IMR-90 (cell line): ENCODE measurements around the gene EGF. TPM values are rescaled to one million over a fixed set of nuclear protein-coding genes. Genes with fewer than 3 reads are reported as not detected.

Experiments
- ATAC-seq: fragments of 200-7000 bp; cut with Tn5 transposase; 2 replicates; pipeline ENCODE4 v1.9.1; 2020; ENCODE audit warnings: low read depth, mild to moderate bottlenecking, moderate library complexity
- BruUV-seq: library from RNA; stranded (reverse); fragments of 400-500 nt; replicated peaks from 2 replicates; lab custom pipeline; 2021; lab: Mats Ljungman, UMichigan
- CTCF ChIA-PET: fragments of 300-600 bp; formaldehyde crosslinking; extraction: SDS; loops from one replicate; lab custom pipeline; 2021; ENCODE audit warnings: antibody characterized with exemption; lab: Yijun Ruan, JAX
- POLR2A ChIA-PET: fragments of 300-600 bp; sonication (Branson Sonifier 250); formaldehyde crosslinking; loops from one replicate; lab custom pipeline; 2022; ENCODE audit warnings: antibody characterized with exemption; ENCODE audit not compliant: unreplicated experiment; lab: Charles Lee
- DNase-seq: peaks from one replicate; pipeline ENCODE4 v3.0.0; 2013
- H2AFZ ChIP-seq: replicated peaks from 2 replicates; pipeline ENCODE3; 2013; ENCODE audit warnings: low read length, mild to moderate bottlenecking; ENCODE audit not compliant: poor library complexity
- H2AK5ac ChIP-seq: 2 replicates; pipeline ENCODE4 v1.6.1; 2013; ENCODE audit warnings: low read depth, low read length, inconsistent platforms
- H2AK9ac ChIP-seq: replicated peaks from 2 replicates; pipeline ENCODE3; 2013; ENCODE audit warnings: mild to moderate bottlenecking, low read depth, low read length, moderate library complexity; ENCODE audit not compliant: poor library complexity
- H2BK120ac ChIP-seq: 2 replicates; pipeline ENCODE4 v1.6.1; 2013; ENCODE audit warnings: low read depth, low read length, inconsistent platforms
- H2BK15ac ChIP-seq: 3 replicates; pipeline ENCODE4 v1.6.1; 2013; ENCODE audit warnings: low read depth, low read length, inconsistent platforms
- H2BK20ac ChIP-seq: 2 replicates; pipeline ENCODE4 v1.6.1; 2013; ENCODE audit warnings: low read depth, mild to moderate bottlenecking, inconsistent platforms, low read length, moderate library complexity
- H2BK5ac ChIP-seq: 2 replicates; pipeline ENCODE4 v1.6.1; 2013; ENCODE audit warnings: mild to moderate bottlenecking, low read depth, low read length, inconsistent platforms; ENCODE audit not compliant: poor library complexity, severe bottlenecking
- H3K14ac ChIP-seq: replicated peaks from 2 replicates; pipeline ENCODE4 v1.6.1; 2013; ENCODE audit warnings: low read depth, low read length, inconsistent platforms
- H3K18ac ChIP-seq: 2 replicates; pipeline ENCODE4 v1.6.1; 2013; ENCODE audit warnings: low read depth, low read length, control low read depth
- H3K23ac ChIP-seq: 2 replicates; pipeline ENCODE4 v1.6.1; 2013; ENCODE audit warnings: low read depth, low read length, inconsistent platforms
- H3K27ac ChIP-seq: 2 replicates; pipeline ENCODE4 v1.5.1; 2013; ENCODE audit warnings: mild to moderate bottlenecking, control low read depth, low read length; ENCODE audit not compliant: insufficient read depth
- H3K27me3 ChIP-seq: 2 replicates; pipeline ENCODE4 v1.6.1; 2013; ENCODE audit warnings: low read length; ENCODE audit not compliant: control insufficient read depth, insufficient read depth
- H3K36me3 ChIP-seq: 2 replicates; pipeline ENCODE4 v1.6.1; 2013; ENCODE audit warnings: low read length, mixed read lengths; ENCODE audit not compliant: control insufficient read depth, insufficient read depth
- H3K4ac ChIP-seq: 2 replicates; pipeline ENCODE4 v1.6.1; 2013; ENCODE audit warnings: low read depth, low read length, inconsistent platforms
- H3K4me1 ChIP-seq: 2 replicates; pipeline ENCODE4 v1.6.1; 2013; ENCODE audit warnings: low read length, mixed read lengths; ENCODE audit not compliant: control insufficient read depth, insufficient read depth
- H3K4me2 ChIP-seq: 2 replicates; pipeline ENCODE4 v1.6.1; 2013; ENCODE audit warnings: low read depth, mild to moderate bottlenecking, control low read depth, low read length, moderate library complexity
- H3K4me3 ChIP-seq: 2 replicates; pipeline ENCODE4 v1.5.1; 2013; ENCODE audit warnings: low read depth, mild to moderate bottlenecking, control low read depth, low read length, moderate library complexity; ENCODE audit not compliant: insufficient read depth
- H3K56ac ChIP-seq: 2 replicates; pipeline ENCODE4 v1.6.1; 2013; ENCODE audit warnings: low read length, inconsistent platforms; ENCODE audit not compliant: insufficient read depth; ENCODE audit errors: extremely low read depth
- H3K79me1 ChIP-seq, 2 experiments: 2 replicates each; pipeline ENCODE4 v1.6.1; 2013; ENCODE audit warnings: low read length in 2 of 2, inconsistent platforms in 1 of 2, low read depth in 1 of 2
- H3K9ac ChIP-seq: 2 replicates; pipeline ENCODE4 v1.6.1; 2013; ENCODE audit warnings: low read depth, low read length, control low read depth
- H3K9me1 ChIP-seq: 2 replicates; pipeline ENCODE4 v1.6.1; 2013; ENCODE audit warnings: low read length, inconsistent platforms; ENCODE audit not compliant: insufficient read depth
- H3K9me3 ChIP-seq: 2 replicates; pipeline ENCODE4 v1.6.1; 2013; ENCODE audit warnings: low read length; ENCODE audit not compliant: control insufficient read depth, insufficient read depth
- H4K20me1 ChIP-seq: 2 replicates; pipeline ENCODE4 v1.6.1; 2013; ENCODE audit warnings: low read length, inconsistent platforms; ENCODE audit not compliant: insufficient read depth
- H4K5ac ChIP-seq: 2 replicates; pipeline ENCODE4 v1.6.1; 2013; ENCODE audit warnings: mild to moderate bottlenecking, low read depth, low read length, control low read depth
- H4K8ac ChIP-seq, 2 experiments: 2 replicates each; pipeline ENCODE4 v1.6.1; 2013; ENCODE audit warnings: low read depth in 2 of 2, low read length in 2 of 2, control low read depth in 1 of 2, inconsistent platforms in 1 of 2
- H4K91ac ChIP-seq: 2 replicates; pipeline ENCODE4 v1.6.1; 2013; ENCODE audit warnings: low read depth, low read length, inconsistent platforms; ENCODE audit not compliant: insufficient read depth
- MAFK ChIP-seq: IDR thresholded peaks from 2 replicates; pipeline ENCODE4 v1.6.1; 2012; ENCODE audit warnings: low read depth, low read length, improper control_type of control experiment
- MXI1 ChIP-seq: IDR thresholded peaks from 2 replicates; pipeline ENCODE4 v1.6.1; 2012; ENCODE audit warnings: low read depth, mild to moderate bottlenecking, low read length, moderate library complexity, borderline replicate concordance
- POLR2A ChIP-seq: IDR thresholded peaks from 2 replicates; pipeline ENCODE4 v1.6.1; 2012; ENCODE audit warnings: mild to moderate bottlenecking, low read depth, low read length
- RAD21 ChIP-seq: IDR thresholded peaks from 2 replicates; pipeline ENCODE4 v1.6.1; 2012; ENCODE audit warnings: low read length, improper control_type of control experiment
- SMC3 ChIP-seq: fragments of 150-350 bp; IDR thresholded peaks from 2 replicates; pipeline ENCODE4 v1.6.1; 2016; ENCODE audit warnings: low read depth, mild to moderate bottlenecking, antibody characterized with exemption, low read length, moderate library complexity
- WGBS, 2 experiments: methylation state at CpG; one replicate each; pipeline versions ENCODE4 v1.1.5 to v1.1.7; 2013; ENCODE audit warnings: missing lambda C conversion rate in 2 of 2; ENCODE audit not compliant: insufficient read length in 1 of 2; ENCODE audit errors: extremely low coverage in 2 of 2; 5-methylcytosine and 5-hydroxymethylcytosine counted together
- dilution Hi-C: fragments of 300-500 bp; cut with HindIII; formaldehyde crosslinking; loops from one replicate; pipeline ENCODE4 v1.14.3; 2018; ENCODE audit warnings: low sequenced_read_pairs; ENCODE audit not compliant: unreplicated experiment
- in situ Hi-C: fragments of 300-500 bp; cut with MboI; formaldehyde crosslinking; loops from 3 replicates; pipeline ENCODE4 v1.14.3; 2019; ENCODE audit warnings: low sequenced_read_pairs, inconsistent platforms, mixed read lengths
- intact Hi-C: fragments of 100-400 bp; cut with micrococcal nuclease; formaldehyde crosslinking; loops from 2 replicates; pipeline ENCODE4 v1.10.0; 2022
- polyA plus RNA-seq, 3 experiments: library from polyadenylated mRNA; depleted of rRNA; stranded (reverse); fragments of >200 nt; gene quantifications; 2 replicates each; pipeline ENCODE4 v1.2.3, GENCODE V29; 2012; ENCODE audit warnings: low replicate concordance in 1 of 3
- total RNA-seq: library from RNA; depleted of rRNA; stranded (reverse); fragments of >200 nt; gene quantifications from 2 replicates; pipeline ENCODE4 v1.2.3, GENCODE V29; 2012
- TF ChIP-seq, protein P1 (sequence below): conservative IDR thresholded peaks from 2 replicates; pipeline ENCODE4 v1.5.1; 2012; ENCODE audit warnings: mild to moderate bottlenecking, low read depth, low read length, improper control_type of control experiment

Gene EGF
- total and polyA plus RNA-seq, 2 of the 4 experiments (the other 2 are of a cell fraction), result 1.7 to 2.2 TPM

DNA sequence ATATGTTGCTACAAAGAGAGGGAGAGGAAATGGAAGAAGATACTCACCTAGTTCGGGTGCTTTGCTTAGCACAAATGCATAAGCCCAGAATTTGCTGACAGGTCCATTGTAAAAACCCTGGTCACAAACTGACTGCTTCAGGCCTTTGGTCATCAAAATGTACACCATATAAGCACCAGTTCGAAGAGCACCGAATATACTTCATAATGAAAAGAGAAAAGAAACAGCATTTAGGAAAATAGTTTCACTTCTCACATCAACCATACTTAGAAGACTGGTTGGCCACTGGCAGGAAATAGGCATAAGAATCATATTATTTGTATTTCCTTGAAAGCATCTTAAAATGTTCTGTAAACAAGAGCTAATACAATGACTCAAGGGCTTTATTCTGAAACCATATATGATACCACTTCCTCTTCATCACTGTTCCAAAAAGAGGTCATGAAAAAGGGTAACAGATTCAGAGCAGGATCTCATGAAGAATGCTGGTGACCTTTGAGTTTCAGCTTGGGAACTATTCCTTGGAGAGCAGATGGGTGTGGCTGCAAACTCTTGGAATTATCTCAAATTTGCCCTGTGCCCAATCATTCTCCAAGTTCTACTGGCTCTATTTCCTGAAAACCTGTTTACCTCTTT lies 147.0 kb downstream of the EGF start:
- H2BK120ac ChIP-seq, result no peak overlapping the region
- H4K20me1 ChIP-seq, result no peaks in the 10 kb centered on the region
- H3K27me3 ChIP-seq, result no peaks in the 10 kb centered on the region
- H3K4me1 ChIP-seq, result peaks cover 7% of the 10 kb centered on the region; the same call in 1 of the 2 replicates
- no peak overlapping the region for H2AK5ac ChIP-seq
- 0 out of 4 replicates have a peak, but pooled peaks cover 0 to 3% of the 10 kb centered on the region in 2 experiments for H3K79me1 ChIP-seq
- in situ Hi-C loops, result no loop called here
- H4K5ac ChIP-seq, result no peak overlapping the region
- dilution Hi-C loops, result no loop called here
- H3K18ac ChIP-seq, result no peak overlapping the region
- CTCF ChIA-PET, result interaction anchor here (0.6 kb wide), 1 partner anchor 164 kb away, joined by 6 read pairs; no protein-coding TSS in a partner anchor
- H2BK15ac ChIP-seq, result no peak overlapping the region
- TF ChIP-seq RAD21, result no peak
- TF ChIP-seq, protein P1, sequence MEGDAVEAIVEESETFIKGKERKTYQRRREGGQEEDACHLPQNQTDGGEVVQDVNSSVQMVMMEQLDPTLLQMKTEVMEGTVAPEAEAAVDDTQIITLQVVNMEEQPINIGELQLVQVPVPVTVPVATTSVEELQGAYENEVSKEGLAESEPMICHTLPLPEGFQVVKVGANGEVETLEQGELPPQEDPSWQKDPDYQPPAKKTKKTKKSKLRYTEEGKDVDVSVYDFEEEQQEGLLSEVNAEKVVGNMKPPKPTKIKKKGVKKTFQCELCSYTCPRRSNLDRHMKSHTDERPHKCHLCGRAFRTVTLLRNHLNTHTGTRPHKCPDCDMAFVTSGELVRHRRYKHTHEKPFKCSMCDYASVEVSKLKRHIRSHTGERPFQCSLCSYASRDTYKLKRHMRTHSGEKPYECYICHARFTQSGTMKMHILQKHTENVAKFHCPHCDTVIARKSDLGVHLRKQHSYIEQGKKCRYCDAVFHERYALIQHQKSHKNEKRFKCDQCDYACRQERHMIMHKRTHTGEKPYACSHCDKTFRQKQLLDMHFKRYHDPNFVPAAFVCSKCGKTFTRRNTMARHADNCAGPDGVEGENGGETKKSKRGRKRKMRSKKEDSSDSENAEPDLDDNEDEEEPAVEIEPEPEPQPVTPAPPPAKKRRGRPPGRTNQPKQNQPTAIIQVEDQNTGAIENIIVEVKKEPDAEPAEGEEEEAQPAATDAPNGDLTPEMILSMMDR, result no peak
- TF ChIP-seq POLR2A, result no peak
- 0 out of 2 replicates have a peak, but pooled peaks have one; percentile 3 for TF ChIP-seq MAFK
- no peak for TF ChIP-seq SMC3
- TF ChIP-seq MXI1, result no peak
- intact Hi-C loops, result loop anchor here (2.0 kb wide), 1 partner anchor 139 kb away; the partner anchor contains the start of gene ELOVL6
- H2BK20ac ChIP-seq, result no peak overlapping the region
- H3K36me3 ChIP-seq, result no peaks in the 10 kb centered on the region
- H3K14ac ChIP-seq, result no peak overlapping the region
- H3K9me1 ChIP-seq, result peaks cover 5% of the 10 kb centered on the region; the same call in 1 of the 2 replicates
- no TSS peak for BruUV-seq
- H2AK9ac ChIP-seq, result no peak overlapping the region
- DNase-seq (peak; percentile 13), ATAC-seq (no peak; the same call in 1 of the 2 replicates)
- POLR2A ChIA-PET, result no interaction called here
- no peak overlapping the region for H3K27ac ChIP-seq
- no peak overlapping the region for H3K4ac ChIP-seq
- H3K56ac ChIP-seq, result no peak overlapping the region
- no peak overlapping the region for H4K91ac ChIP-seq
- H2AFZ ChIP-seq, result no peak overlapping the region
- no peak overlapping the region for H3K9ac ChIP-seq
- WGBS, 2 experiments, result no CpG with 5 or more reads among the region's 3 CpGs
- no peak overlapping the region for H3K4me2 ChIP-seq
- H3K23ac ChIP-seq, result no peak overlapping the region
- no peak overlapping the region for H2BK5ac ChIP-seq
- no peak overlapping the region for H3K4me3 ChIP-seq
- no peaks in the 10 kb centered on the region for H3K9me3 ChIP-seq
- no peak overlapping the region for H4K8ac ChIP-seq
